Transverse colon (tissue), 4 donors: Measurements from ENCODE around the gene BCAS1. TPM values are rescaled to one million over a fixed set of nuclear protein-coding genes. Genes with fewer than 3 reads are reported as not detected.

Experiments used
- DNase-seq: peaks from one replicate; pipeline ENCODE4 v3.0.0-alpha.2; 2019
- H3K27ac ChIP-seq, 4 donors: fragments of 200-600 bp; sonication (generic); 2 replicates each; pipeline ENCODE4 v1.5.1; 2016 to 2018; ENCODE audit warnings: inconsistent platforms in 4 of 4
- H3K27me3 ChIP-seq: fragments of 200-600 bp; sonication (generic); 2 replicates; pipeline ENCODE4 v1.5.1; 2017; ENCODE audit warnings: inconsistent platforms
- H3K36me3 ChIP-seq, 4 donors: fragments of 200-600 bp; sonication (generic); 2 replicates each; pipeline ENCODE4 v1.5.1; 2017 to 2019; ENCODE audit warnings: inconsistent platforms in 4 of 4
- H3K4me1 ChIP-seq, 4 donors: fragments of 200-600 bp; sonication (generic); 2 replicates each; pipeline ENCODE4 v1.5.1; 2017 to 2020; ENCODE audit warnings: inconsistent platforms in 4 of 4
- H3K4me3 ChIP-seq, 4 donors: fragments of 200-600 bp; sonication (generic); 1 replicate in 1 of 4; 2 replicates in 3 of 4; pipeline versions ENCODE4 v1.5.1 to v1.6.1; 2017 to 2019; ENCODE audit warnings: inconsistent platforms in 4 of 4
- H3K9me3 ChIP-seq, 2 donors: fragments of 200-600 bp; sonication (generic); 2 replicates each; pipeline ENCODE4 v1.5.1; 2017 to 2019; ENCODE audit warnings: inconsistent platforms in 2 of 2
- EP300 ChIP-seq: sonication (generic); formaldehyde crosslinking; IDR thresholded peaks from one replicate; pipeline ENCODE4 v1.6.1; 2017; ENCODE audit warnings: antibody characterized with exemption, low read depth
- POLR2A ChIP-seq: fragments of 450-650 bp; IDR thresholded peaks from one replicate; pipeline ENCODE4 v1.6.1; 2016; ENCODE audit warnings: antibody characterized with exemption, mild to moderate bottlenecking, moderate library complexity
- POLR2AphosphoS5 ChIP-seq, 3 donors: sonication (generic); formaldehyde crosslinking; IDR thresholded peaks; one replicate each; pipeline ENCODE4 v1.6.1; 2016; ENCODE audit warnings: antibody characterized with exemption in 3 of 3
- WGBS, 2 donors: methylation state at CpG; one replicate each; pipeline ENCODE4 v1.1.5; 2018; ENCODE audit warnings: low coverage in 1 of 2; 5-methylcytosine and 5-hydroxymethylcytosine counted together
- in situ Hi-C, 4 donors: fragments of 200-750 bp; cut with MboI; loops; one replicate each; pipeline versions ENCODE4 v1.15.0 to v1.15.1; 2017; ENCODE audit warnings: low sequenced_read_pairs in 3 of 4, low pct_ligation_motif_present in 1 of 4, low pct_unique_long_range_greater_than_20kb in 1 of 4
- intact Hi-C: fragments of 100-400 bp; cut with DNase I; formaldehyde crosslinking; loops from one replicate; pipeline ENCODE4 v1.15.1; 2023; ENCODE audit warnings: low total_unique reads
- total RNA-seq, 4 donors: library from RNA; depleted of rRNA; stranded (reverse); fragments of >200 nt; gene quantifications; one replicate each; pipeline ENCODE4 v1.1.0, GENCODE V29; 2016
- TF ChIP-seq, protein P1 (sequence below), 5 experiments: fragments of 200-600 bp in 3 of 5; fragments of 450-650 bp in 2 of 5; sonication (generic) in 3 of 5; IDR thresholded peaks; 1 replicate in 2 of 5; 2 replicates in 3 of 5; pipeline ENCODE4 v1.5.1; 2016 to 2017; ENCODE audit warnings: antibody characterized with exemption in 5 of 5, inconsistent platforms in 3 of 5, mild to moderate bottlenecking in 2 of 5, moderate library complexity in 1 of 5

BCAS1 gene
- total RNA-seq, 4 donors from 2014 or later, result 68.9 to 127 (median 89.0) TPM

DNA sequence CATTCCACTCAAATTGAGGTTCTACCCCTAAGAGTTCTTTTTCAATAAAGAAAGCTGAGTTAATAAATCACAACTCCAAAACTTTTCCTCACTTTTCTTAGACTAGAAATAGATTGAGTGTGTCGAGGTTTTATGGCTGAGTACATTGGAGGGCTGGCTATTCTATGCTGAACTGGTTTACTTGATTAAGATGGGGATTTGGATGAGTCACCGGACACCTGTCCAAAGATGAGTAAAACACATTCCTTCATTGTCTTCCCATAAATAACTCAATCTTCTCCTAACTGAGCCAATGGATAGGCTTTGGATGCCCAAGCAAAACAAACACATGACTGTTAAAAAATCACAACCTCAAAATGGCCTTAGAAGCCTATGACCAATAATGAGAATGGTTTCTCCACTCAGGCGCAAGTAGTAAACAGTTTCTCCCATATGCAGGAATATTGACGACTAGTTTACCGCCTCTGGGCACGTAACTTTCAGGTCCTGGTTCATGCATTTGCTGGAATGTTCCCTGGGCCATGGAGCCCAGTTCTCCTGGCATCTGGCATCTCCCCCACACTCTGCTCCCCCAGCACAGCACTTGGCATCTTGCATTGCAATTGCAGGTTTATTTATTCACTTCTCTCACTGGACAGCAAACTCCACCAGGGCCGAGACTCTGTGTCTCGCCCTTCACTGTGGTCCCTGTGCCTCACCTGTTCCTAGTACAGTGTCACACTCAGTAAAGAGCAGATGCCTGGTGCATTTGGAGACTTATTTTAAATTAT lies 43.9 kb downstream of the BCAS1 start:
- Histone ChIP-seq H3K36me3 (no peaks in the 10 kb centered on the region), H3K27me3 (no peaks in the 10 kb centered on the region), H3K9me3 (no peaks in the 10 kb centered on the region), H3K4me1 (peaks cover 0 to 12% (median 0%) of the 10 kb centered on the region in 4 donors), H3K27ac (no peak overlapping the region), H3K4me3 (no peak overlapping the region)
- no peak for DNase-seq
- in situ Hi-C loops, result no loop called here
- intact Hi-C loops, result no loop called here
- no peak for TF ChIP-seq POLR2AphosphoS5 (IDR thresholded peaks at IDR 0.05)
- no peak for TF ChIP-seq POLR2A
- no peak for TF ChIP-seq EP300
- TF ChIP-seq, protein P1, sequence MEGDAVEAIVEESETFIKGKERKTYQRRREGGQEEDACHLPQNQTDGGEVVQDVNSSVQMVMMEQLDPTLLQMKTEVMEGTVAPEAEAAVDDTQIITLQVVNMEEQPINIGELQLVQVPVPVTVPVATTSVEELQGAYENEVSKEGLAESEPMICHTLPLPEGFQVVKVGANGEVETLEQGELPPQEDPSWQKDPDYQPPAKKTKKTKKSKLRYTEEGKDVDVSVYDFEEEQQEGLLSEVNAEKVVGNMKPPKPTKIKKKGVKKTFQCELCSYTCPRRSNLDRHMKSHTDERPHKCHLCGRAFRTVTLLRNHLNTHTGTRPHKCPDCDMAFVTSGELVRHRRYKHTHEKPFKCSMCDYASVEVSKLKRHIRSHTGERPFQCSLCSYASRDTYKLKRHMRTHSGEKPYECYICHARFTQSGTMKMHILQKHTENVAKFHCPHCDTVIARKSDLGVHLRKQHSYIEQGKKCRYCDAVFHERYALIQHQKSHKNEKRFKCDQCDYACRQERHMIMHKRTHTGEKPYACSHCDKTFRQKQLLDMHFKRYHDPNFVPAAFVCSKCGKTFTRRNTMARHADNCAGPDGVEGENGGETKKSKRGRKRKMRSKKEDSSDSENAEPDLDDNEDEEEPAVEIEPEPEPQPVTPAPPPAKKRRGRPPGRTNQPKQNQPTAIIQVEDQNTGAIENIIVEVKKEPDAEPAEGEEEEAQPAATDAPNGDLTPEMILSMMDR (IDR thresholded peaks at IDR 0.05), result no peak
- WGBS, 2 donors, result 78 to 88% methylated on average over 8 of the region's 8 CpGs

DNA sequence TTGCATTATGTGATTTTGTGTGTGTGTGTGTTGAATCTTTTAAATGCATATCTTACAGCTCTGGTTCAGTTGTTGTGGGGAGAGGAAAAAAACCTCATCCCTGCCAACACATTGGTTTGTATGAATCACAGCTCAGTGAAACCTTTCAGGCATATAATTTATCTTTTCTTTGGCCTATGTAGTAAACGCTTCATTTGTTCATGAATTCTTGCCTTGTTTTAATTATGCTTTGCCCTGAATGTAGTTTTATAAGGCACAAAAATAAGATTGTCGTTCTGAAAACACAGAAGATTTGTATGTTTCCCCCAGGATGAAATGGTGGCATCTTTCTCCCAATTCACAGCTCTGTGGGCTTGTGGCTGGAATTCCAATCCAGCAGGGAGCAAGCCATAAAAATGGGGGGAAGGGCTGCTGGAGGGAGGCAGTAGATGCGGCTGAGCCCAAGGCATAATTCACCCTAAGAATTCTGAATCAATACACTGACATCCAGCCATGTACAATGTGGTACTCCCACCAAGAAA lies 45.1 kb downstream of the BCAS1 start:
- no peak for DNase-seq
- intact Hi-C loops, result no loop called here
- TF ChIP-seq POLR2AphosphoS5 (IDR thresholded peaks at IDR 0.05) (no peak), POLR2A (no peak), EP300 (no peak)
- TF ChIP-seq, protein P1 (IDR thresholded peaks at IDR 0.05), result no peak
- Histone ChIP-seq H3K27me3 (no peaks in the 10 kb centered on the region), H3K4me3 (no peak overlapping the region), H3K9me3 (no peaks in the 10 kb centered on the region), H3K4me1 (peaks cover 0 to 12% (median 0%) of the 10 kb centered on the region in 4 donors), H3K27ac (no peak overlapping the region), H3K36me3 (no peaks in the 10 kb centered on the region)
- in situ Hi-C loops, result no loop called here
- whole genome bisulfite sequencing, 2 donors, result 61 to 80% methylated on average over 3 of the region's 3 CpGs

DNA sequence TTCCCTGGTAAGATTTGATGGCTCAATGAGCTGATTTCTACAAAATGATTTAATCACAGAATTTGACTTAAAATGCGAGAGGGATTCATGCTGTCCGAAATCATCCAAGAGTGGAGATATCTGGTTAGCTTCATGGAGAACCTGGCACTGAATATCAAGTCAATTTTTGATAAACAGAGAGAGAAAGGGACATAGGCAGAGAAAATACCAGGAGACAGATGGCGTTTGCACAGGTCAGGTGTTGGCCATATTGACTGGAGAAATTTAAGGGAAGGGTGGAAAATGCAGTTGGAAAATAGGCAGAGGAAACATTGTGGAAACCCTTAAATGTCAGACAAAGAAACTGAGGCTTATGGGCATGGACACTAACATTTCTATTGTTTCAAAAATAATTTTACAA lies 47.0 kb downstream of the BCAS1 start:
- no peaks in the 10 kb centered on the region for H3K9me3 ChIP-seq
- H3K27me3 ChIP-seq, result no peaks in the 10 kb centered on the region
- no peak overlapping the region for H3K27ac ChIP-seq
- WGBS, 2 donors, result 92 to 100% methylated on average over 3 of the region's 3 CpGs
- intact Hi-C loops, result no loop called here
- in situ Hi-C loops, result no loop called here
- no peak for DNase-seq
- TF ChIP-seq EP300 (no peak), POLR2A (no peak), POLR2AphosphoS5 (IDR thresholded peaks at IDR 0.05) (no peak)
- TF ChIP-seq, protein P1 (IDR thresholded peaks at IDR 0.05), result no peak
- H3K36me3 ChIP-seq, result no peaks in the 10 kb centered on the region
- no peak overlapping the region for H3K4me3 ChIP-seq
- H3K4me1 ChIP-seq, result peaks cover 0 to 11% (median 0%) of the 10 kb centered on the region in 4 donors

DNA sequence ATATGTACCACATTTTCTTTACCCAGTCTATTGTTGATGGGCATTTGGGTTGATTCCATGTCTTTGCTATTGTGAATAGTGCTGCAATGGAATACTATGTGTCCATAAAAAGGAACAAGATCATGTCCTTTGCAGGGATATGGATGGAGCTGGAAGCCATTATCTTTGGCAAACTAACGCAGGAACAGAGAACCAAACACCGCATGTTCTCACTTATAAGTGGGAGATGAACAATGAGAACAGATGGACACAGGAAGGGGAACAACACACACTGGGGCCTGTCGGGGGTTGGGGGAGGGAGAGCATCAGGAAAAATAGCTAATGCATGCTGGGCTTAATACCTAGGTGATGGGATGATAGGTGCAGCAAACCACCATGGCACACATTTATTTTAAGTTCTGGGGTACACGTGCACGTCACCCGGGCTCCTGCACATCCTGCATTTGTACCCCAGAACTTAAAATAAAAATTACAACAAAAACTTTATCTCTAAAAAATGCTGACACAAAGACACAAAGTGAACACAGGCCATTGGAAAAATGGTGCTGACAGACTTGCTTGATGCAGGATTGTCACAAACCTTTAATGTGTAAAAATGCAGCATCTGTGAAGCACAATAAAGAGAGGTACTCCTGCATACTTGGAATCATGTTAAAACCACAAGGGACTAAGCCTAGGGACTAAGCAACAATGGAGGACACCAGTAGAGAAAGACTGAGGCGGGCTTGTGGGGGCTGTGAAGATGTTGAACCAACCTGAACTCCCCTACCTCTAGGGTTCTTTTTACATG lies 48.8 kb downstream of the BCAS1 start:
- DNase-seq, result no peak
- intact Hi-C loops (no loop called here), in situ Hi-C loops (no loop called here)
- H3K9me3 ChIP-seq, result no peaks in the 10 kb centered on the region
- TF ChIP-seq, protein P1 (IDR thresholded peaks at IDR 0.05), result no peak
- TF ChIP-seq EP300, result no peak
- no peak for TF ChIP-seq POLR2A
- no peak for TF ChIP-seq POLR2AphosphoS5 (IDR thresholded peaks at IDR 0.05)
- H3K27ac ChIP-seq, result no peak overlapping the region
- no peaks in the 10 kb centered on the region for H3K4me1 ChIP-seq
- no peaks in the 10 kb centered on the region for H3K27me3 ChIP-seq
- 85 to 87% methylated on average over 4 to 7 of the region's 7 CpGs for WGBS, 2 donors
- H3K4me3 ChIP-seq, result no peak overlapping the region
- H3K36me3 ChIP-seq, result no peaks in the 10 kb centered on the region
